HL-60 (cell line): ENCODE measurements around the gene MAP3K21.

Experiments used
- GABPA ChIP-seq: IDR thresholded peaks from 2 replicates; pipeline ENCODE4 v1.6.1; 2012; ENCODE audit warnings: low read depth
- POLR2AphosphoS5 ChIP-seq: IDR thresholded peaks from 2 replicates; pipeline ENCODE4 v1.6.1; 2012; ENCODE audit warnings: low read depth
- REST ChIP-seq: IDR thresholded peaks from 2 replicates; pipeline ENCODE4 v1.6.1; 2012; ENCODE audit warnings: low read depth; ENCODE audit not compliant: insufficient replicate concordance
- SPI1 ChIP-seq: IDR thresholded peaks from 2 replicates; pipeline ENCODE4 v1.6.1; 2012; ENCODE audit warnings: low read depth, mild to moderate bottlenecking, borderline replicate concordance
- TF ChIP-seq, protein P1 (sequence below): IDR thresholded peaks from one replicate; pipeline ENCODE4 v1.5.1; 2011; ENCODE audit warnings: low read length, control low read depth, inconsistent platforms; ENCODE audit not compliant: insufficient read depth

DNA sequence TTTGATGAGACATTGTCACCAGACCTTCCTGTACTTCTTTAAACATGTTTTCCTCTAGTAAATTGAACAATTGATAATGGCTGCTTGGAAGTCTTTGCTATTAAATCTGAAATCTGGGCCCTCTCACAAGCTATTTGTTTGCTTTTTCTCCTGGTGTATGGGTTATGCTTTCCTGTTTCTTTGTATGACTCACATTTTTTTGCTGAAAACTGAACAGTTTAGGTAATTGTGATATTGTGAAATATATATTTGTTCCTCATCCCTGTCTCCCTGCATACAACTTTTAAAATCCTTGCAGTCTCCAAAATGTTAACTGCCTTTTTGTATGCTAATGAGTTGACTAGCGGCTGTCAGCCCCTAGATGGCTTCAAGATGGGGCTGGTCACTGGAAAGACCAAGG lies 61.6 kb downstream of the MAP3K21 start:
- no peak for TF ChIP-seq POLR2AphosphoS5
- TF ChIP-seq, protein P1, sequence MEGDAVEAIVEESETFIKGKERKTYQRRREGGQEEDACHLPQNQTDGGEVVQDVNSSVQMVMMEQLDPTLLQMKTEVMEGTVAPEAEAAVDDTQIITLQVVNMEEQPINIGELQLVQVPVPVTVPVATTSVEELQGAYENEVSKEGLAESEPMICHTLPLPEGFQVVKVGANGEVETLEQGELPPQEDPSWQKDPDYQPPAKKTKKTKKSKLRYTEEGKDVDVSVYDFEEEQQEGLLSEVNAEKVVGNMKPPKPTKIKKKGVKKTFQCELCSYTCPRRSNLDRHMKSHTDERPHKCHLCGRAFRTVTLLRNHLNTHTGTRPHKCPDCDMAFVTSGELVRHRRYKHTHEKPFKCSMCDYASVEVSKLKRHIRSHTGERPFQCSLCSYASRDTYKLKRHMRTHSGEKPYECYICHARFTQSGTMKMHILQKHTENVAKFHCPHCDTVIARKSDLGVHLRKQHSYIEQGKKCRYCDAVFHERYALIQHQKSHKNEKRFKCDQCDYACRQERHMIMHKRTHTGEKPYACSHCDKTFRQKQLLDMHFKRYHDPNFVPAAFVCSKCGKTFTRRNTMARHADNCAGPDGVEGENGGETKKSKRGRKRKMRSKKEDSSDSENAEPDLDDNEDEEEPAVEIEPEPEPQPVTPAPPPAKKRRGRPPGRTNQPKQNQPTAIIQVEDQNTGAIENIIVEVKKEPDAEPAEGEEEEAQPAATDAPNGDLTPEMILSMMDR: no peak
- TF ChIP-seq REST: no peak
- TF ChIP-seq SPI1: no peak
- TF ChIP-seq GABPA: no peak
